Caco-2 (cell line): Measurements from ENCODE around the gene ATXN10. TPM values are rescaled to one million over a fixed set of nuclear protein-coding genes. Genes with fewer than 3 reads are reported as not detected.
A peak's percentile ranks its signal among the peaks of the same experiment; 100 is the strongest.

Experiments used
- BruUV-seq: library from RNA; stranded (reverse); fragments of 400-500 nt; replicated peaks from 2 replicates; lab custom pipeline; 2021; lab: Mats Ljungman, UMichigan
- CTCF ChIA-PET: fragments of 300-600 bp; sonication (Branson Sonifier 250); formaldehyde crosslinking; loops from one replicate; lab custom pipeline; 2022; ENCODE audit warnings: antibody characterized with exemption; lab: Charles Lee
- POLR2A ChIA-PET: fragments of 300-600 bp; sonication (Branson Sonifier 250); formaldehyde crosslinking; loops from one replicate; lab custom pipeline; 2022; ENCODE audit warnings: antibody characterized with exemption; lab: Charles Lee
- DNase-seq, 2 experiments: peaks; one replicate each; pipeline versions ENCODE4 v3.0.0 to v3.0.0-alpha.2; 2020 to 2022
- H3K27me3 ChIP-seq: replicated peaks from 2 replicates; pipeline ENCODE4 v1.6.0; 2011; ENCODE audit warnings: low read length; ENCODE audit not compliant: control insufficient read depth, insufficient read depth
- H3K36me3 ChIP-seq: 2 replicates; pipeline ENCODE4 v1.5.1; 2011; ENCODE audit warnings: low read length; ENCODE audit not compliant: control insufficient read depth, insufficient read depth
- H3K4me1 ChIP-seq: fragments of 250-450 bp; sonication (Bioruptor Pico); 2 replicates; pipeline ENCODE4 v1.5.1; 2020; ENCODE audit warnings: mild to moderate bottlenecking
- H3K4me3 ChIP-seq: 2 replicates; pipeline ENCODE4 v1.5.1; 2011; ENCODE audit warnings: low read depth, mild to moderate bottlenecking, control low read depth, low read length
- H3K9me3 ChIP-seq: fragments of 250-450 bp; sonication (Bioruptor Pico); 2 replicates; pipeline ENCODE4 v1.5.1; 2020; ENCODE audit warnings: mild to moderate bottlenecking, moderate library complexity
- H3K27ac Mint-ChIP-seq: one replicate; pipeline ENCODE4 v1.8.0; 2022; ENCODE audit warnings: mixed read lengths; ENCODE audit not compliant: unreplicated experiment
- H3K27me3 Mint-ChIP-seq: one replicate; pipeline ENCODE4 v1.8.0; 2022; ENCODE audit warnings: mixed read lengths; ENCODE audit not compliant: insufficient read depth, unreplicated experiment
- H3K36me3 Mint-ChIP-seq: one replicate; pipeline ENCODE4 v1.8.0; 2022; ENCODE audit warnings: mild to moderate bottlenecking, mixed read lengths; ENCODE audit not compliant: insufficient read depth, unreplicated experiment
- H3K4me1 Mint-ChIP-seq: one replicate; pipeline ENCODE4 v1.8.0; 2022; ENCODE audit warnings: low read depth, mixed read lengths; ENCODE audit not compliant: unreplicated experiment
- H3K4me3 Mint-ChIP-seq: one replicate; pipeline ENCODE4 v1.8.0; 2022; ENCODE audit warnings: mild to moderate bottlenecking, moderate library complexity, mixed read lengths; ENCODE audit not compliant: unreplicated experiment
- H3K9me3 Mint-ChIP-seq: one replicate; pipeline ENCODE4 v1.8.0; 2022; ENCODE audit warnings: mixed read lengths; ENCODE audit not compliant: unreplicated experiment
- CTCF ChIP-seq, 2 experiments: fragments of 200-600 bp in 1 of 2; IDR thresholded peaks; 1 replicate in 1 of 2; 2 replicates in 1 of 2; pipeline versions ENCODE4 v1.5.1 to v1.8.0; 2011 to 2022; ENCODE audit warnings: antibody characterized with exemption in 1 of 2, control low read depth in 1 of 2, inconsistent platforms in 1 of 2, low read depth in 1 of 2, low read length in 1 of 2, mild to moderate bottlenecking in 1 of 2, moderate library complexity in 1 of 2; ENCODE audit not compliant: insufficient read depth in 1 of 2, severe bottlenecking in 1 of 2, unreplicated experiment in 1 of 2
- intact Hi-C: fragments of 100-400 bp; cut with micrococcal nuclease; formaldehyde crosslinking; loops from one replicate; pipeline ENCODE4 v1.10.0; 2022; ENCODE audit not compliant: unreplicated experiment
- total RNA-seq: library from RNA; stranded (reverse); gene quantifications from 2 replicates; pipeline ENCODE4 v1.2.3, GENCODE V29; 2022

ATXN10 gene
- total RNA-seq, 1 experiment from 2014 or later: 155 TPM

DNA sequence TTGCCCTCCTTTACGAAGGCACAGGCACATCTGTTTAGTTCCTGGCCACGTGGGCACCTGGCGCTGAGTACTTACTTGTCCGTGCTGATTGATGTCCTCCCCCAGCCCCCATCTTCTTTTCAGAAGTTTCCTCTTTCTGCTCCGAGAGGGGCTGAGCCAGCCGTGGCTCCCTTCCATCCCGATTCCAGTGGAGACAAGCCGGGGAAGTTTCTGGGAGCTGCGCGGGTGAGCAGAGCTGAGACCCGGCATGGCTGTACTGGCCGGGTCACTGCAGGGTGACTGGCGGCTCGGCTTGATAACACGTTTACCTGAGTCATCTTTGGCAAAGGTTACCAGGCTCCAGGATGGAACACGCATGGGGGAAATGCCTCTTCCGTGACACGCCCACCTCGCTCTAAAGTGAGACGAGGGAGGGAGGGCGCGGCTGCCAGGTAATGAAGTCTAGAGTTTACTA, 45.4 kb upstream of the ATXN10 start:
- POLR2A ChIA-PET: no interaction called here
- no peaks in the 10 kb centered on the region for H3K9me3 ChIP-seq
- H3K27me3 ChIP-seq: no peaks in the 10 kb centered on the region
- DNase-seq: peak in 1 of 2 experiments; percentile 61
- H3K36me3 ChIP-seq: no peaks in the 10 kb centered on the region
- no peak for TF ChIP-seq CTCF (IDR thresholded peaks at IDR 0.05; ENCODE audit: insufficient read depth in 1 of 2, low read depth in 1 of 2, low read length in 1 of 2, severe bottlenecking in 1 of 2, unreplicated experiment in 1 of 2)
- H3K4me3 ChIP-seq: no peak overlapping the region
- Mint-ChIP-seq H3K9me3 (no peaks in the 10 kb centered on the region), H3K27me3 (no peaks in the 10 kb centered on the region), H3K4me3 (no peak overlapping the region), H3K27ac (no peak overlapping the region), H3K36me3 (no peaks in the 10 kb centered on the region), H3K4me1 (no peaks in the 10 kb centered on the region)
- CTCF ChIA-PET: no interaction called here
- intact Hi-C loops: no loop called here
- H3K4me1 ChIP-seq: no peaks in the 10 kb centered on the region
- no TSS peak for BruUV-seq

GRCh38 chr22:45627489-45628233, 44.0 kb upstream of the ATXN10 start:
- Mint-ChIP-seq H3K9me3 (no peaks in the 10 kb centered on the region), H3K27ac (no peak overlapping the region), H3K27me3 (no peaks in the 10 kb centered on the region), H3K4me1 (peaks cover 5% of the 10 kb centered on the region), H3K36me3 (no peaks in the 10 kb centered on the region), H3K4me3 (no peak overlapping the region)
- H3K27me3 ChIP-seq: no peaks in the 10 kb centered on the region
- no peaks in the 10 kb centered on the region for H3K4me1 ChIP-seq
- no peak for TF ChIP-seq CTCF (IDR thresholded peaks at IDR 0.05; ENCODE audit: insufficient read depth in 1 of 2, low read depth in 1 of 2, low read length in 1 of 2, severe bottlenecking in 1 of 2, unreplicated experiment in 1 of 2)
- CTCF ChIA-PET: no interaction called here
- POLR2A ChIA-PET: no interaction called here
- no peak overlapping the region for H3K4me3 ChIP-seq
- no peaks in the 10 kb centered on the region for H3K36me3 ChIP-seq
- DNase-seq: no peak
- no TSS peak for BruUV-seq
- intact Hi-C loops: no loop called here
- no peaks in the 10 kb centered on the region for H3K9me3 ChIP-seq

DNA sequence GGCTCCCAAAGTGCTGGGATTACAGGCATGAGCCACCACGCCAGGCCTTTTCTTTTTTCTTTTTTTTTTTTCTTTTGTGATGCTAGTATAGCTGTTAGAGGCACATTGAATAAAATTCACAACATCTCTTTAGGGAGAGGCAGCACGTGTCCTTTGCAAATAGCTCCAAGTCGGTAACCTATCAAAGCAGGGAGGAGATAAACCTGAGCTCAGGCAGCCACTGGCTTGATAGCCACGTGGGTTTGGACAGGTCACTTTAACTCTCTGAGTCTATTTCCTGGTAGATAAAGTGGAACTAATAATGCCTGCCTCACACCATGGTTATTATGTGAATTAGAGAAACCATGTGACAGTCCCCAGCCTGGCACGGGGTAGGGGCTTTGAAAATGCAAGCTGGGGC, 43.1 kb upstream of the ATXN10 start:
- no peak overlapping the region for H3K4me3 Mint-ChIP-seq
- DNase-seq: no peak
- no peaks in the 10 kb centered on the region for H3K27me3 ChIP-seq
- CTCF ChIA-PET: no interaction called here
- H3K4me3 ChIP-seq: no peak overlapping the region
- no peaks in the 10 kb centered on the region for H3K9me3 ChIP-seq
- no peaks in the 10 kb centered on the region for H3K36me3 Mint-ChIP-seq
- POLR2A ChIA-PET: no interaction called here
- H3K4me1 ChIP-seq: no peaks in the 10 kb centered on the region
- H3K27ac Mint-ChIP-seq: no peak overlapping the region
- no TSS peak for BruUV-seq
- H3K36me3 ChIP-seq: no peaks in the 10 kb centered on the region
- no peak for TF ChIP-seq CTCF (IDR thresholded peaks at IDR 0.05; ENCODE audit: insufficient read depth in 1 of 2, low read depth in 1 of 2, low read length in 1 of 2, severe bottlenecking in 1 of 2, unreplicated experiment in 1 of 2)
- intact Hi-C loops: no loop called here
- H3K9me3 Mint-ChIP-seq: no peaks in the 10 kb centered on the region
- H3K27me3 Mint-ChIP-seq: no peaks in the 10 kb centered on the region
- peaks cover 7% of the 10 kb centered on the region for H3K4me1 Mint-ChIP-seq
